Uterus (tissue), 4 donors: ENCODE measurements around the gene LNX2. TPM values are rescaled to one million over a fixed set of nuclear protein-coding genes. Genes with fewer than 3 reads are reported as not detected.

Experiments
- DNase-seq, 2 donors: peaks; one replicate each; pipeline ENCODE4 v3.0.0-alpha.2; 2019 to 2020
- H3K27ac ChIP-seq, 2 donors: fragments of 200-600 bp; sonication (generic); 1 replicate in 1 of 2; 2 replicates in 1 of 2; pipeline ENCODE4 v1.5.1; 2016 to 2018
- H3K27me3 ChIP-seq, 2 donors: fragments of 200-600 bp; sonication (generic); one replicate each; pipeline ENCODE4 v1.5.1; 2018 to 2019; ENCODE audit warnings: control low read depth in 1 of 2
- H3K36me3 ChIP-seq, 2 donors: fragments of 200-600 bp; sonication (generic); one replicate each; pipeline ENCODE4 v1.5.1; 2019; ENCODE audit warnings: control low read depth in 1 of 2
- H3K4me1 ChIP-seq, 2 donors: fragments of 200-600 bp; sonication (generic); one replicate each; pipeline ENCODE4 v1.5.1; 2018 to 2019; ENCODE audit warnings: control low read depth in 1 of 2
- H3K4me3 ChIP-seq, 2 donors: fragments of 200-600 bp; sonication (generic); 1 replicate in 1 of 2; 2 replicates in 1 of 2; pipeline ENCODE4 v1.5.1; 2018 to 2019; ENCODE audit warnings: mild to moderate bottlenecking in 1 of 2
- H3K9me3 ChIP-seq, 2 donors: fragments of 200-600 bp; sonication (generic); one replicate each; pipeline ENCODE4 v1.5.1; 2019; ENCODE audit warnings: control low read depth in 1 of 2
- POLR2A ChIP-seq, 2 donors: fragments of 450-650 bp; IDR thresholded peaks; one replicate each; pipeline ENCODE4 v1.6.1; 2016; ENCODE audit warnings: antibody characterized with exemption in 2 of 2, mild to moderate bottlenecking in 1 of 2, moderate library complexity in 1 of 2
- intact Hi-C: fragments of 100-400 bp; cut with DNase I; formaldehyde crosslinking; loops from one replicate; pipeline ENCODE4 v1.15.1; 2023; ENCODE audit warnings: low total_unique reads
- total RNA-seq, 4 donors: library from RNA; depleted of rRNA in 3 of 4; stranded (reverse); fragments of >200 nt in 3 of 4; gene quantifications; one replicate each; pipeline versions ENCODE4 v1.1.0 to v1.2.4, GENCODE V29; 2014 to 2023
- TF ChIP-seq, protein P1 (sequence below), 4 experiments: fragments of 200-600 bp in 2 of 4; fragments of 450-650 bp in 2 of 4; sonication (generic) in 2 of 4; IDR thresholded peaks; one replicate each; pipeline ENCODE4 v1.5.1; 2016 to 2019; ENCODE audit warnings: antibody characterized with exemption in 4 of 4, mild to moderate bottlenecking in 2 of 4, moderate library complexity in 1 of 4
- donor health status: DM: yes; HTN: yes; CAD: no.

The LNX2 gene
- total RNA-seq, 4 donors from 2014 or later, result 1.5 to 13.2 (median 8.2) TPM

DNA sequence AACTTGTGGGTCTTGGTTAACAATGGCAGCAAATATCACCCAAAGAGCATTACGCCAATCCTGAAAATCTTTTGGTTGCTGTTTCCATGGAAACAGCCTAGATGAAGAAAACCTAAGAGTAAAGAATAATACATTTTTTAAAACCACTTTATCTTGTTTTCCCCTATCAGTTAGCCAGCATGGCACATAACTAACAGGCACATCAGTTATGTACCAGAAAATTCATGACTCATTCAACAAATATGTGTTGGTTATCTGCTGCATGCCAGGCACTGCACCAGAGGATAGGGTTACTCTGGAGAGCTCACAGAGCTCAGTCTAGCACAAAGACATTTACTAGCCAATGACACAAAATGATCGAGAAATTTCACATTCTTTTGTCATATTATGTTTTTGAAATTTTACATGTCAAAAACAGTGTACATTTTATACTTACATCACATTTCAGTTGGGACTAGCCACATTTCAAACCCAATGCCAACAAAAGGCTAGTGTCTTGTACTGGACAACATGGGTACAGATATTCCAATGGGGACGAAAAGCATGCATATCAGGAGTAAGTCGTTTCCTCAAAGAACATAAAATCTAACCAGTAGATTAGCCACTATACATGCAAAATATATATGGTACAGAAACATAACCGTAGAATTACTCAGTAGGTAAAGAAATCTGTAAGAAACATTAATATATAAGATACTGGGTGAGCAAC, 20.3 kb downstream of the LNX2 start:
- no peaks in the 10 kb centered on the region for H3K27me3 ChIP-seq
- no peaks in the 10 kb centered on the region for H3K4me1 ChIP-seq
- H3K27ac ChIP-seq, result no peak overlapping the region
- no peaks in the 10 kb centered on the region for H3K9me3 ChIP-seq
- H3K4me3 ChIP-seq, result no peak overlapping the region
- TF ChIP-seq, protein P1, sequence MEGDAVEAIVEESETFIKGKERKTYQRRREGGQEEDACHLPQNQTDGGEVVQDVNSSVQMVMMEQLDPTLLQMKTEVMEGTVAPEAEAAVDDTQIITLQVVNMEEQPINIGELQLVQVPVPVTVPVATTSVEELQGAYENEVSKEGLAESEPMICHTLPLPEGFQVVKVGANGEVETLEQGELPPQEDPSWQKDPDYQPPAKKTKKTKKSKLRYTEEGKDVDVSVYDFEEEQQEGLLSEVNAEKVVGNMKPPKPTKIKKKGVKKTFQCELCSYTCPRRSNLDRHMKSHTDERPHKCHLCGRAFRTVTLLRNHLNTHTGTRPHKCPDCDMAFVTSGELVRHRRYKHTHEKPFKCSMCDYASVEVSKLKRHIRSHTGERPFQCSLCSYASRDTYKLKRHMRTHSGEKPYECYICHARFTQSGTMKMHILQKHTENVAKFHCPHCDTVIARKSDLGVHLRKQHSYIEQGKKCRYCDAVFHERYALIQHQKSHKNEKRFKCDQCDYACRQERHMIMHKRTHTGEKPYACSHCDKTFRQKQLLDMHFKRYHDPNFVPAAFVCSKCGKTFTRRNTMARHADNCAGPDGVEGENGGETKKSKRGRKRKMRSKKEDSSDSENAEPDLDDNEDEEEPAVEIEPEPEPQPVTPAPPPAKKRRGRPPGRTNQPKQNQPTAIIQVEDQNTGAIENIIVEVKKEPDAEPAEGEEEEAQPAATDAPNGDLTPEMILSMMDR (IDR thresholded peaks at IDR 0.05), result no peak
- TF ChIP-seq POLR2A (IDR thresholded peaks at IDR 0.05), result no peak
- H3K36me3 ChIP-seq, result no peaks in the 10 kb centered on the region
- intact Hi-C loops, result no loop called here
- DNase-seq, result no peak

DNA sequence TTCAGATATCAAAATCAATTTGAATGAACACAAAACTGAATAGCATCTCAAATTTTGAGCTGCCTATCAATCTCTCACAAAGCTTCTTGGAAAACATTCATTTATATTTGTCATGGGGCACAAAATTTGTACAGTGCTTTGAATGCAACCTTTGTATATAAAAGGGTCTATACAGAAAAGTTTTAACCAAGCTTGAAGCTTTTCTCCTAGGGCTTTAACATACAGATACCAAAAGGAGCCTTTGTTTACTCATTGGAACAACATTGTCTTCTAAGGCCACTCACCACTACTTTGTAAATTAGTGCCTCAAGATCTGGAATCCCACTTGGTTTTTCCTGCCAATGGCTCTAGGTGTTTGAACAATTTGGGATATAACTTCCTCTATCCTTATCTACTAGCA, 21.2 kb downstream of the LNX2 start:
- no peaks in the 10 kb centered on the region for H3K4me1 ChIP-seq
- no peaks in the 10 kb centered on the region for H3K9me3 ChIP-seq
- TF ChIP-seq, protein P1 (IDR thresholded peaks at IDR 0.05), result no peak
- TF ChIP-seq POLR2A (IDR thresholded peaks at IDR 0.05), result no peak
- H3K27me3 ChIP-seq, result no peaks in the 10 kb centered on the region
- intact Hi-C loops, result no loop called here
- H3K27ac ChIP-seq, result no peak overlapping the region
- no peak for DNase-seq
- no peaks in the 10 kb centered on the region for H3K36me3 ChIP-seq
- no peak overlapping the region for H3K4me3 ChIP-seq

DNA sequence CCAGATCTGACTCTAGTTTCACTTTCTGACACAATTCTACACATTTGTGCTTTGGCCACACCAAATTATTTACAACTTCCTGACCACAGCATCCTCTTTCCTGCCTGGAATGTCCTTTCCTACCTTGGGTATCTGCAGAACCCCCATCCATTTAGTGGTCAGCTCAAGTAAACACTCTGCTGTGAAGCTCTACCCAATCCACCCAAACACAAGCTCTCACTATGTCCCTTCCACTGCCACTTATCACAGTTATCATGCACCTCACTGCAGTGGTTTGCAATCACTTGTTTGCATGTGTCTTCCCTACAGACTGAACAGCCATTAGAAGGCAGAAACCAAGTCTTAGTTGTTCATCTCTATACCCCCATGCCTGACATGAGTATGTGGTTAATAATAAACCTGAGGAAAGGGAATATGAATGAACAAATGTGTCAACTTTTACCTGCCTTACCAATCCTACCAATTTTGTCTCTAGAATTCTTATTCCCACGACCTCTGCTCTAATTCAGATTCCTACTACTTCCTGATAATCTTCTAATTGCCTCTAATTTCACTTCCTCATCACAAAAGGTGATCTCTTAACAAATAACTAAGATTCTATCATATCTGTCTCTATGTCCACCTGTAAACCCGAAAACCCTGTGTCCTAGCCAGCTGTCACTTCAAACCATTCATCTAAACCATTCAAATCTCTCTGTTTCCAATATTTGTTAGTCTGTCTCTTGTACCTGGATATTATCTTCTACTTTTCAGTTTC, 25.1 kb downstream of the LNX2 start:
- Histone ChIP-seq H3K27ac (no peak overlapping the region), H3K27me3 (no peaks in the 10 kb centered on the region), H3K4me3 (no peak overlapping the region), H3K4me1 (no peaks in the 10 kb centered on the region), H3K36me3 (no peaks in the 10 kb centered on the region), H3K9me3 (no peaks in the 10 kb centered on the region)
- no peak for DNase-seq
- TF ChIP-seq POLR2A (IDR thresholded peaks at IDR 0.05), result no peak
- TF ChIP-seq, protein P1 (IDR thresholded peaks at IDR 0.05), result no peak
- intact Hi-C loops, result no loop called here

DNA sequence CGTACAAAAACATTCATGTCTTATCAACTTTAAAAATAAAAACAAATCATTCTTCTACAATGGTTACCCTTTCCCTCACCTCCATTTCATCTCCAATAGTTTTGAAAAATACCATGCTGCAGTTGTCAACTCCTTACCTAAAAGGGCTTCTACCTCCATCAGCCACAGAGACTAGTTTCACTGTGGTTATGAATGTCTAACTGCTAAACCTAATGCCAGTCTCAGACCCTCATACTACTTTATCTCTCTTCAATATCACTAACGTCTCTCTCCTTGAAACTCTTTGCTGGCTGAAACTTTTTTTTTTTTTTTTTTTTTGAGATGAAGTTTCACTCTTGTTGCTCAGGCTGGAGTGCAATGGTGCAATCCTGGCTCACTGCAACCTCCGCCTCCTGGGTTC, 27.1 kb downstream of the LNX2 start:
- no peak overlapping the region for H3K27ac ChIP-seq
- H3K9me3 ChIP-seq, result no peaks in the 10 kb centered on the region
- no peaks in the 10 kb centered on the region for H3K27me3 ChIP-seq
- no peak for DNase-seq
- no peaks in the 10 kb centered on the region for H3K36me3 ChIP-seq
- no peak overlapping the region for H3K4me3 ChIP-seq
- H3K4me1 ChIP-seq, result no peaks in the 10 kb centered on the region
- no peak for TF ChIP-seq POLR2A (IDR thresholded peaks at IDR 0.05)
- TF ChIP-seq, protein P1 (IDR thresholded peaks at IDR 0.05), result no peak
- intact Hi-C loops, result no loop called here

DNA sequence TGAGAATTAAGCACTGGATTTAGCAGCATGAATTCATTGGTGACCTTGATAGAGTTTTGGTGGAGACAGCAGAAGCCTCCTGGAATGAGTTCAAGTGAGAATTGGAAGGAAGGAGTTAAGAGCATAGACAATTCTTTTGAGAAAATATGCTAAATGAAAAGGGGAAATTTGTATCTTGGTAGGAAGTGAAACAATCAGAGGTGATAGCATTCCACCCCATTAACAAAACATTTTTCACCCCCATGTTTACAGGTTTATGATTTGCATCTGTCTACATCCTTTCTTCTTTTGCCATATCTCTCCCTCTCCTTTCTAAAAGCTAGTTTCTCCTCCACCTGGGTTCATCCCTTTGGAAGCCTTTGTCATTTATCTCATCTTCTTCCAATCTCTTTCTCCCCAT, 27.5 kb downstream of the LNX2 start:
- no peak overlapping the region for H3K27ac ChIP-seq
- no peaks in the 10 kb centered on the region for H3K4me1 ChIP-seq
- no peaks in the 10 kb centered on the region for H3K36me3 ChIP-seq
- DNase-seq, result no peak
- TF ChIP-seq POLR2A (IDR thresholded peaks at IDR 0.05), result no peak
- TF ChIP-seq, protein P1 (IDR thresholded peaks at IDR 0.05), result no peak
- intact Hi-C loops, result no loop called here
- no peak overlapping the region for H3K4me3 ChIP-seq
- no peaks in the 10 kb centered on the region for H3K9me3 ChIP-seq
- H3K27me3 ChIP-seq, result no peaks in the 10 kb centered on the region
